ENCODE data around the gene PML.

PML gene

DNA sequence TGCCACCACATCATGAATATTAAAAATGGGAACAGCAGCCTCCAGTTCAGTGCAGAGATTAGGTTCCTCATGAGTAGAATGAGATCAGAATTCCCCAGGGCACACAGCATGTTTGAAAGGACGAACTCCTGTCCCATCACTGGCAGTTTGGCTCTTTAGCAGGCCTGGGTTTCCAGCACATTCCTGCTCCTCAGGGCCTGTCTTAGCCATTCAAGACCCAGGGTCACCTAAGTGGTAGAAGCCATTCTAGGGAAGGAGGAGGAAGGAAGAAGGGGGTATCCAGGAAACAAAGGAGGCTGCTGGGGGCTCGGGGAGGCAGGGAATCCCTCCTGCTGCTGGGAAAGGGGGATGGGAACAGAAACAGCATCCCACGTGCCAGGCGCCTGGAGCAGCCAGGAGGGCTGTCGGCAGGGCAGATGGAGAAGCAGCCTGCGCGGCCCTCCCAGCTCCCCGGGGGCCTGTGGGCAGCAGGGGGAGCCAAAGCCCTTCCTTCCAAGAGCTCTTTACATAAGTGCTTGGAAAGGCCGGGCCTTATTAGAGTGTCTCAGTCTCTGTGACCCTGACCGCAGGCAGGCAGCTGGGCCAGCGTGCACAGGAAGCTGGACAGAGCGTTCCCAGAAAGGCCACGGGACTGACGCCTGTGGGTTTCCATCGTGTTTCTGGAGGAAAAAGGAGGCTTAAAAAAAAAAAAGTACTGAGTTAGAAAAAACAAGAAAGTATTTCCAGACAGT is 43.5 kb upstream of the PML start:
- Histone ChIP-seq H3K27me3 (ENCODE audit: control insufficient read depth in 5 of 5, insufficient read depth in 4 of 5, low read length in 5 of 5) (no peaks in the 10 kb centered on the region), H3K4me3 (ENCODE audit: low read depth in 1 of 5, low read length in 5 of 5) (no peak overlapping the region), H3K27ac (ENCODE audit: low read depth, low read length) (peak overlapping the region; percentile 76), H3K36me3 (ENCODE audit: control insufficient read depth in 5 of 5, insufficient read depth in 5 of 5, low read length in 5 of 5) (peaks cover 3 to 41% (median 31%) of the 10 kb centered on the region in 5 donors), H3K9me3 (ENCODE audit: control insufficient read depth in 5 of 5, low read length in 5 of 5) (no peaks in the 10 kb centered on the region), H3K4me1 (ENCODE audit: control insufficient read depth in 5 of 5, insufficient read depth in 5 of 5, low read length in 5 of 5) (peaks cover 4 to 35% (median 32%) of the 10 kb centered on the region in 5 donors), H3K9ac (ENCODE audit: low read length in 5 of 5) (peak overlapping the region in 4 of 5 donors; percentile 53 to 71 (median 60))

DNA sequence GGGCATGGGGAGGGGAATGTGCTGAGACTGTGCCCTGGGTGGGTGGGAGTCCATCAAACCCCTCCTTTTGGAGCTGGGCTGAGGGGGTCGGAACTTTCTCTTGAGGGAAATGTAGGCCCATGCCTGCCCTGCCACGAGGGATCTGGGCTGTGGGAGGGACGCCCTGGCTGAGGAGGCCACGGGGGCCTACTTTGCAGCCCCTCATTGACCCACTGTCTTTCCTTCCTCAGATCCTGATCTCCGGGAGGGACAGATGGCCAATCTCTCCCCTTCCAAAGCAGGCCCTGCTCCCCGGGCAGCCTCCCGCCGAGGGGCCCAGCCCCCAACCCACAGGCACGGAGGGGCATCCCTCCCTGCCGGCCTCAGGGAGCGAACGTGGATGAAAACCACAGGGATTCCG is 42.9 kb upstream of the PML start:
- no peaks in the 10 kb centered on the region for H3K27me3 ChIP-seq (ENCODE audit: control insufficient read depth in 5 of 5, insufficient read depth in 4 of 5, low read length in 5 of 5)
- H3K36me3 ChIP-seq (ENCODE audit: control insufficient read depth in 5 of 5, insufficient read depth in 5 of 5, low read length in 5 of 5), result peaks cover 3 to 37% (median 29%) of the 10 kb centered on the region in 5 donors
- peak overlapping the region in 4 of 5 donors; percentile 53 to 71 (median 60) for H3K9ac ChIP-seq (ENCODE audit: low read length in 5 of 5)
- peaks cover 4 to 41% (median 34%) of the 10 kb centered on the region in 5 donors for H3K4me1 ChIP-seq (ENCODE audit: control insufficient read depth in 5 of 5, insufficient read depth in 5 of 5, low read length in 5 of 5)
- peak overlapping the region; percentile 76 for H3K27ac ChIP-seq (ENCODE audit: low read depth, low read length)
- H3K4me3 ChIP-seq (ENCODE audit: low read depth in 1 of 5, low read length in 5 of 5), result no peak overlapping the region
- H3K9me3 ChIP-seq (ENCODE audit: control insufficient read depth in 5 of 5, low read length in 5 of 5), result no peaks in the 10 kb centered on the region

DNA sequence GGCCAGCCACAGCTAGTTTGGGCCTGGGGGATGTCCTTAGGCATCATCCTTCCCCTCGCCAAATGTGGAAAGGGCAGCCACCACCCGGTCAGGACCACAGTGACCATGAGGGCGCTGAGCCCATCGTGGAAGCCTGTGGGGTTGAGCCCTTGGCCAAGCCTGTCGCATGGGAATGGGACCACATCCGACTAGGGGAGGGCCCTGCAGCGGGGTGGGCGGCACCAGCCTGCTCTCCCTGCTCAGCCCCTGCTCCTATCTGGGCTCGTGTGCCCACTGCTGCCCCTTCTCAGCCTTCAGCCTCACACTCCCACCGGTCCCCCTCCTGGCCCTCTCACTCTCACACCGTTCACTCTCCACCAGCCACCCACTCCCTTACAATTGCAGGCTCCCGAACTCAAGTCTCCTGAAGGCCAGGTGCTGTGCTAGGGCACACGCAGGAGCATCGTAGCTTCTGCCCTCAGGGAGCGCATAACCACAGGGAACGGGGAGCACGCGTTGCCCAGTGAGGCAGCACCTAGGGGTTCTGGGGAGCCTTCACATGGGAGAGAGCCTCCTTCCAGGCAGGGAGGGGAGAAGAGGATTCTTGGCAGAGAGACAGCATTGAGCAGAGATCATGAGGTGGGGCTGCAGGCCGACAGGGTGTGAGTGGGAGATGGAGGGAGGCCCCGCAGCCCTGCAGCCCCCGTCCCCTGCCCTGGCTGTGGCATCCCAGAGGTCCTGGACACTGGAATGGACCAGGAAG is 42.2 kb upstream of the PML start:
- H3K4me3 ChIP-seq (ENCODE audit: low read depth in 1 of 5, low read length in 5 of 5), result no peak overlapping the region
- peak overlapping the region; percentile 76 for H3K27ac ChIP-seq (ENCODE audit: low read depth, low read length)
- peaks cover 3 to 30% (median 24%) of the 10 kb centered on the region in 5 donors for H3K36me3 ChIP-seq (ENCODE audit: control insufficient read depth in 5 of 5, insufficient read depth in 5 of 5, low read length in 5 of 5)
- H3K27me3 ChIP-seq (ENCODE audit: control insufficient read depth in 5 of 5, insufficient read depth in 4 of 5, low read length in 5 of 5), result no peaks in the 10 kb centered on the region
- peak overlapping the region in 3 of 5 donors; percentile 53 to 71 (median 64) for H3K9ac ChIP-seq (ENCODE audit: low read length in 5 of 5)
- no peaks in the 10 kb centered on the region for H3K9me3 ChIP-seq (ENCODE audit: control insufficient read depth in 5 of 5, low read length in 5 of 5)
- peaks cover 4 to 45% (median 39%) of the 10 kb centered on the region in 5 donors for H3K4me1 ChIP-seq (ENCODE audit: control insufficient read depth in 5 of 5, insufficient read depth in 5 of 5, low read length in 5 of 5)

DNA sequence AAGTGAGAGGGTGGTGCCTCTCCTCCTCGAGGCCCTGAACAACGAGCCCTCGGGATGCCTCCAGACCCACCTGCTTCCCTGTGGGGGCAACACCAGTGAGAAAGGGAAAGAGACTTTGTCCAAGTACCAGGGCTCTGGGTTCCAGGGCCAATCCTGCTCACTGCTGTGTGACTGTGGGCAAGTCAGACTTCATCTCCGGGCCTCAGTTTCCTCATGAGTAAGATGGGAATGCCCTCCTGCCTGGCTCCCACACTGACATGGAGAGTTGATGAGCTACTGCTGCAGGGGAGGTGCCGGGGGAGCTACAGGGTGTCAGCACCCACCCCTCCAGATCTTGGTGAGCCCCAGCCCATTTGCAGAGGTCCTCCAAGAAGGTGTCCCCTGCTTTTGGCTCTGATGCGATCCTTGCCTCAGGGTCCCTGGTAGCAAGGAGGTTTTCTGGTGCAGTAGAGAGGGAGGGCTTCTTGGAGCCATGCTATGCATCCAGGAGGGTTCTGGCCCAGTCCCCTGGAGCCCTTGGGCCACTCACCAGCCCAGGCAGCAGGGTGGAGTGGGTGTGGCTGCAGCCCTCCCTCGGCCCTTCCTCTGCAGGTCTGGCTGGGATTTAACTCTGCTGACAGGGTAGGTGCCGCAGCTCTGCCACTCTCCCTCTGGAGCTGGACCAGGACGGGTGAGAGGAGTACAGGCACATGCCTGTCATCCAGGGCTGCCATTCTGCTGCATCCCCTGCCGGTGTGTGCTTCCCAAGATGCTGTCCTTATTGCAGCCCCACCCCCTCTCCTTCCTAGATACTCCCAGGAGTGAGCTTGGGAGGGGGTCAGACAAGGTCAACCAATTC is 41.4 kb upstream of the PML start:
- H3K27ac ChIP-seq (ENCODE audit: low read depth, low read length), result no peak overlapping the region
- H3K4me1 ChIP-seq (ENCODE audit: control insufficient read depth in 5 of 5, insufficient read depth in 5 of 5, low read length in 5 of 5), result peaks cover 4 to 45% (median 39%) of the 10 kb centered on the region in 5 donors
- no peak overlapping the region for H3K4me3 ChIP-seq (ENCODE audit: low read depth in 1 of 5, low read length in 5 of 5)
- no peaks in the 10 kb centered on the region for H3K27me3 ChIP-seq (ENCODE audit: control insufficient read depth in 5 of 5, insufficient read depth in 4 of 5, low read length in 5 of 5)
- H3K9ac ChIP-seq (ENCODE audit: low read length in 5 of 5), result peak overlapping the region in 1 of 5 donors; percentile 22
- peaks cover 3 to 22% (median 16%) of the 10 kb centered on the region in 5 donors for H3K36me3 ChIP-seq (ENCODE audit: control insufficient read depth in 5 of 5, insufficient read depth in 5 of 5, low read length in 5 of 5)
- no peaks in the 10 kb centered on the region for H3K9me3 ChIP-seq (ENCODE audit: control insufficient read depth in 5 of 5, low read length in 5 of 5)

DNA sequence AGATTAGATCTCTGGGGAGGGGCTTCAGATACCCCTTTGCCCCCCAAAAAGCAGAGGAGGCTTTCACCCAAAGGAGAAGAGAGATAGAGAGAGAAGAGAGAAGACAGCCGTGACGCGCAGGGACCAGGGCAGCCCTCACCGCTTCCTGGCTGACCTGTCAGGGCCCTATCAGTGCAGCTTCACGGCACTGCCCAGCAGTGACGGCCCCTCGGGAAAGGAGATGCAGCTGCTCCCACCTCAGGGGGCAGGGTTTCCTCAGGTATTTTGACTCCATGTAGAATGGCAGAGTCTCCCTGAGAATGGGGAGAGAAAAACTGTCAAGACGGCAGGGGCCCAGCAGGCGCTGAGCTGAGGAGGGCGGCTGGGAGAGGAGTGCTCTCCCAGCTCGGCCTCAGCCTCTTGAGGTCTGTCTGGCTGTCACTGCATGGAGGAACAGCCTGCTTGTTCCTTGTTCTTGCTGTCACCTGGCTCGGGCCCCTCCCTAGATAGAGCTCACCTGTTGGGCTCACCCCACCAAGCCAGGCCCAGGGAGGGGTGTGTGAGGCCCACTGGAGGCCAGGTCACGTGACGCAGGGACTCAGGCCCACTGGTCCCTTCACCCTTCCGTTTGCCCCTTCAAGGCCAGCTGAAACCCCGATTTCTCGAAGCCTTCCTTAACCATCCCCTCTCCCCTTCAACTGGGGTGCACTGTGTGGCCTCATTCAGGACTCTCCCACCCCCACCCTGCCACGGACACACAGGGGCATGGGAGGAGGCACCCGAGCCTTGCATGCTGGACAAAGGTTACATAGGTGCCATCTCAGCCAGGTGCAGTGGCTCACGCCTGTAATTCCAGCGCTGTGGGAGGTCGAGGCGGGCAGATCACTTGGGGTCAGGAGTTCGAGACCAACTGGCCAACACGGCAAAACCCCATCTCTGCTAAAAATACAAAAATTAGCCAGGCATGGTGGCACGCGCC is 40.0 kb upstream of the PML start:
- peaks cover 4 to 51% (median 39%) of the 10 kb centered on the region in 5 donors for H3K4me1 ChIP-seq (ENCODE audit: control insufficient read depth in 5 of 5, insufficient read depth in 5 of 5, low read length in 5 of 5)
- no peak overlapping the region for H3K9ac ChIP-seq (ENCODE audit: low read length in 5 of 5)

DNA sequence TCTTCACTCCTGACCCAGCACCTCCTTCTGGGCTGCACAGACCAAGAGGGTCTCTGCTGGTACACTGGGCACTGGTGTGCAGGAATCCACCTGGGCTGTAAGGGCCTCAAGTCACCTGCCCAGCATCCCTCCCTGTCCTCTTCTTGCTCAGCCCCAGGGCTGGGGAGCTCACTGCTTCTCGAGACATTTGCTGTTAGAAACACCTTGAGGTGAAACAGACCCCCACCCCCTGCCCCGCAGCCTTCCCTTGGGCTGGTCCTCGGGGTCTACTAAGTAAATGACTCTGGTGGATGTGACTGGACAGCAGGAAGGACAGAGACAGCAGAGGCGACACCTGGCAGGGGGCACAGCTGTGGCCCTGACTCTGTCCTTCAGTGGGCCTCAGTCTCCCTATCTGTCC is 39.2 kb upstream of the PML start:
- H3K4me1 ChIP-seq (ENCODE audit: control insufficient read depth in 5 of 5, insufficient read depth in 5 of 5, low read length in 5 of 5), result peaks cover 4 to 56% (median 38%) of the 10 kb centered on the region in 5 donors
- H3K27me3 ChIP-seq (ENCODE audit: control insufficient read depth in 5 of 5, insufficient read depth in 4 of 5, low read length in 5 of 5), result no peaks in the 10 kb centered on the region
- H3K9me3 ChIP-seq (ENCODE audit: control insufficient read depth in 5 of 5, low read length in 5 of 5), result no peaks in the 10 kb centered on the region
- H3K36me3 ChIP-seq (ENCODE audit: control insufficient read depth in 5 of 5, insufficient read depth in 5 of 5, low read length in 5 of 5), result peaks cover 0 to 4% (median 0%) of the 10 kb centered on the region in 5 donors
- no peak overlapping the region for H3K27ac ChIP-seq (ENCODE audit: low read depth, low read length)
- no peak overlapping the region for H3K4me3 ChIP-seq (ENCODE audit: low read depth in 1 of 5, low read length in 5 of 5)
- H3K9ac ChIP-seq (ENCODE audit: low read length in 5 of 5), result no peak overlapping the region

More for the DNA sequence above, 40.0 kb upstream of the PML start:
- Histone ChIP-seq H3K36me3 (ENCODE audit: control insufficient read depth in 5 of 5, insufficient read depth in 5 of 5, low read length in 5 of 5) (peaks cover 0 to 9% (median 3%) of the 10 kb centered on the region in 5 donors), H3K9me3 (ENCODE audit: control insufficient read depth in 5 of 5, low read length in 5 of 5) (no peaks in the 10 kb centered on the region), H3K27ac (ENCODE audit: low read depth, low read length) (no peak overlapping the region), H3K27me3 (ENCODE audit: control insufficient read depth in 5 of 5, insufficient read depth in 4 of 5, low read length in 5 of 5) (no peaks in the 10 kb centered on the region), H3K4me3 (ENCODE audit: low read depth in 1 of 5, low read length in 5 of 5) (no peak overlapping the region)

DNA sequence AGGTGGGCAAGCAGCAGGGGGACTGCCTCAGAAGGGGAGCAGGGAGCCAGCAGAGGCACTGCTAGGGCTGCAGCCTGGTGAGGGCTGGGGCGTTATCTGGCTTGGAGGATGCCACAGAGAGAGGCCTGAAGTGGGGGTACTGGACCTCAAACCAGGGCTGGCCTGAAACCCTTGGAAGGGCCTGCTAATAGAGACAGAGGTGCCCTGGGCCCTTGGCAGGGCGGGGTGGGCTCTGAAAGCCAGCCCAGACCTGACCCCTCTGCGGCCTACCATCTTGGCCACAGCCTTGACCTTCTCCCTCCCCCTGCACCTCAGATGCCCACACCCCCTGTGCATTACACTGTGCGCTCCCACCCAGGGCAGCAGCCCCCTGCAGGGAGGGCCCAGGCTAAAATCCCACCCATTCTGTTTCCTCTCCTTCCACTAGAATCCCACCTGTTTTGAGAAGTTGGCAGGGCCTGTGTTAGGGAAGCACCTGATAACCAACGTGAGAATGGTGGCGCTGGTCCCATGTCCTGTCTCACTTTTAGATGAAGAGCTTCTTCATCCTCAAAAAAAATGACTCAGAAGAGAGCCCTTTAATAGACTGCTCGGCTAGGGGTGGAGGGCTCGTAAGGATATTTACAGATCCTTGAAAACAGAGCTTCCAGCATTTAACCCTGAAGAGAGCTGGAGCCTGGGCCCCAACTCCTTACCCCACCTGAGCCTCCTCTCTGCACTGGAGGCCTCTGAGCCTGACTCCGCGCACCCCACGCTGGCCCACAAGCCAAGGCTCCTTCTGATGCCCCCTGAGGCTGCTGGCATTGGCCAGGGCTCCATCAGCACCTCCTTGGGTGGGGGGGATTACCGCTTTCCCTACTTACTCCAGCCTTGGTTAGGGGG is 38.4 kb upstream of the PML start:
- no peak overlapping the region for H3K9ac ChIP-seq (ENCODE audit: low read length in 5 of 5)
- peaks cover 0 to 4% (median 0%) of the 10 kb centered on the region in 5 donors for H3K36me3 ChIP-seq (ENCODE audit: control insufficient read depth in 5 of 5, insufficient read depth in 5 of 5, low read length in 5 of 5)
- H3K4me1 ChIP-seq (ENCODE audit: control insufficient read depth in 5 of 5, insufficient read depth in 5 of 5, low read length in 5 of 5), result peaks cover 2 to 49% (median 31%) of the 10 kb centered on the region in 5 donors
- no peaks in the 10 kb centered on the region for H3K9me3 ChIP-seq (ENCODE audit: control insufficient read depth in 5 of 5, low read length in 5 of 5)
- no peak overlapping the region for H3K27ac ChIP-seq (ENCODE audit: low read depth, low read length)
- H3K27me3 ChIP-seq (ENCODE audit: control insufficient read depth in 5 of 5, insufficient read depth in 4 of 5, low read length in 5 of 5), result no peaks in the 10 kb centered on the region
- no peak overlapping the region for H3K4me3 ChIP-seq (ENCODE audit: low read depth in 1 of 5, low read length in 5 of 5)

DNA sequence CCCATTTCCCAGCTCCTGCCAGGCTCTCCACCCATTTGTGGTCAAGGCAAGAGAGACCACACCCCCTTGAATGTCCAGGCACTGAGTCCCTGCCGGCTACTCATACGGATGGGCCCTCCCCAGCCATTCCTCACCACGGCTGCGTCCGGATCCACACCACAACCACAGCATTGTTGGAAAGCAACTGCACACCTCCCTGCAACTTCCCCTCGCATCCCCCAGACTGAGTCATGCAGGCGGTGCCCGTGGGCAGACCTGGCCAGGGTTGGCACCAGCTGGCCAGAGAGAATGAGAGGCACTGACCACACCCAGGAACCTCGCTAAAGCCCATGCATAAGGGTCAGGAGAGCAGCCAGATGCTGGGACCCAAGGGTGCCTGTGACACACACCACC is 37.8 kb upstream of the PML start:
- Histone ChIP-seq H3K4me3 (ENCODE audit: low read depth in 1 of 5, low read length in 5 of 5) (no peak overlapping the region), H3K27me3 (ENCODE audit: control insufficient read depth in 5 of 5, insufficient read depth in 4 of 5, low read length in 5 of 5) (no peaks in the 10 kb centered on the region), H3K27ac (ENCODE audit: low read depth, low read length) (no peak overlapping the region), H3K36me3 (ENCODE audit: control insufficient read depth in 5 of 5, insufficient read depth in 5 of 5, low read length in 5 of 5) (peaks cover 0 to 4% (median 0%) of the 10 kb centered on the region in 5 donors), H3K9me3 (ENCODE audit: control insufficient read depth in 5 of 5, low read length in 5 of 5) (no peaks in the 10 kb centered on the region), H3K9ac (ENCODE audit: low read length in 5 of 5) (no peak overlapping the region), H3K4me1 (ENCODE audit: control insufficient read depth in 5 of 5, insufficient read depth in 5 of 5, low read length in 5 of 5) (peaks cover 0 to 43% (median 25%) of the 10 kb centered on the region in 5 donors)
